PC-9 (cell line): Measurements from ENCODE around the gene TSPAN12. TPM values are rescaled to one million over a fixed set of nuclear protein-coding genes. Genes with fewer than 3 reads are reported as not detected.

Experiments used
- BruUV-seq: library from RNA; stranded (reverse); fragments of 400-500 nt; replicated peaks from 2 replicates; lab custom pipeline; 2021; lab: Mats Ljungman, UMichigan
- CTCF ChIA-PET: fragments of 300-600 bp; sonication (Branson Sonifier 250); formaldehyde crosslinking; loops from one replicate; lab custom pipeline; 2022; ENCODE audit warnings: antibody characterized with exemption; lab: Charles Lee
- POLR2A ChIA-PET: fragments of 300-600 bp; sonication (Branson Sonifier 250); formaldehyde crosslinking; loops from one replicate; lab custom pipeline; 2022; ENCODE audit warnings: antibody characterized with exemption; ENCODE audit not compliant: unreplicated experiment; lab: Charles Lee
- DNase-seq, 2 experiments: peaks; one replicate each; pipeline versions ENCODE4 v3.0.0 to v3.0.0-alpha.2; 2015 to 2022; ENCODE audit warnings: mixed read lengths in 1 of 2
- H2AFZ ChIP-seq: fragments of 200-600 bp; sonication (generic); 2 replicates; pipeline ENCODE4 v1.8.1; 2017; ENCODE audit warnings: antibody characterized with exemption
- H3F3A ChIP-seq: fragments of 200-600 bp; sonication (generic); 2 replicates; pipeline ENCODE4 v1.8.1; 2017; ENCODE audit warnings: antibody characterized with exemption, mild to moderate bottlenecking, low read depth; ENCODE audit not compliant: insufficient read depth
- H3K27ac ChIP-seq: fragments of 200-600 bp; sonication (generic); 2 replicates; pipeline ENCODE4 v1.6.1; 2016; ENCODE audit warnings: mixed run types
- H3K27me3 ChIP-seq: fragments of 200-600 bp; sonication (generic); 2 replicates; pipeline ENCODE4 v1.6.1; 2016; ENCODE audit warnings: low read depth, mixed run types; ENCODE audit not compliant: insufficient read depth
- H3K36me3 ChIP-seq: fragments of 200-600 bp; sonication (generic); 2 replicates; pipeline ENCODE4 v1.6.1; 2016; ENCODE audit warnings: low read depth, mixed run types
- H3K4me1 ChIP-seq: fragments of 200-600 bp; sonication (generic); replicated peaks from 2 replicates; pipeline ENCODE4 v1.6.1; 2016; ENCODE audit warnings: mixed run types; ENCODE audit not compliant: insufficient read depth
- H3K4me2 ChIP-seq: fragments of 200-600 bp; sonication (generic); 2 replicates; pipeline ENCODE4 v1.6.1; 2017; ENCODE audit warnings: mixed run types
- H3K4me3 ChIP-seq: fragments of 200-600 bp; sonication (generic); 2 replicates; pipeline ENCODE4 v1.6.1; 2016; ENCODE audit warnings: mixed run types
- H3K79me2 ChIP-seq: fragments of 200-600 bp; sonication (generic); 2 replicates; pipeline ENCODE4 v1.6.1; 2017; ENCODE audit warnings: low read depth, mixed run types
- H3K9me2 ChIP-seq: fragments of 200-600 bp; sonication (generic); 2 replicates; pipeline ENCODE4 v1.8.1; 2017; ENCODE audit warnings: mild to moderate bottlenecking; ENCODE audit not compliant: insufficient read depth
- H3K9me3 ChIP-seq: fragments of 200-600 bp; sonication (generic); 2 replicates; pipeline ENCODE4 v1.8.1; 2016; ENCODE audit warnings: low read depth; ENCODE audit not compliant: insufficient read depth
- H4K20me1 ChIP-seq: fragments of 200-600 bp; sonication (generic); 2 replicates; pipeline ENCODE4 v1.8.1; 2017; ENCODE audit not compliant: insufficient read depth
- CTCF ChIP-seq: fragments of 200-600 bp; sonication (generic); conservative IDR thresholded peaks from 2 replicates; pipeline ENCODE4 v1.6.1; 2017; ENCODE audit warnings: mixed run types, antibody characterized with exemption, mild to moderate bottlenecking, moderate library complexity
- EZH2 ChIP-seq: fragments of 200-600 bp; sonication (generic); IDR thresholded peaks from 2 replicates; pipeline ENCODE4 v1.8.0; 2017; ENCODE audit warnings: antibody characterized with exemption, low read depth
- intact Hi-C: fragments of 100-400 bp; cut with micrococcal nuclease; formaldehyde crosslinking; loops from one replicate; pipeline ENCODE4 v1.10.0; 2022; ENCODE audit not compliant: unreplicated experiment
- total RNA-seq: library from RNA; stranded (reverse); gene quantifications from 2 replicates; pipeline ENCODE4 v1.2.3, GENCODE V29; 2021

TSPAN12 gene
- total RNA-seq, 1 experiment from 2014 or later, result 5.8 TPM

GRCh38 chr7:120862987-120863590 lies 5.1 kb upstream of the TSPAN12 start:
- no peak for DNase-seq
- H3K9me3 ChIP-seq, result no peaks in the 10 kb centered on the region; the same call in 1 of the 2 replicates
- H3F3A ChIP-seq, result peaks cover 5% of the 10 kb centered on the region; the same call in 1 of the 2 replicates
- H2AFZ ChIP-seq, result no peak overlapping the region
- H3K4me3 ChIP-seq, result no peak overlapping the region
- ChIA-PET CTCF (no interaction called here), POLR2A (interaction anchor here (0.6 to 0.7 kb wide), 2 partner anchors 300 to 1106 kb away, joined by 6 to 9 read pairs; no protein-coding TSS in a partner anchor)
- H3K79me2 ChIP-seq, result no peaks in the 10 kb centered on the region
- no peaks in the 10 kb centered on the region; the same call in 1 of the 2 replicates for H3K9me2 ChIP-seq
- no peaks in the 10 kb centered on the region for H4K20me1 ChIP-seq
- peaks cover 17% of the 10 kb centered on the region for H3K4me1 ChIP-seq
- no peaks in the 10 kb centered on the region for H3K36me3 ChIP-seq
- no peak overlapping the region for H3K27ac ChIP-seq
- H3K27me3 ChIP-seq, result no peaks in the 10 kb centered on the region
- H3K4me2 ChIP-seq, result no peak overlapping the region
- BruUV-seq, result no TSS peak
- TF ChIP-seq EZH2 (no peak), CTCF (no peak)
- intact Hi-C loops, result no loop called here

- Histone ChIP-seq H3K79me2 (no peaks in the 10 kb centered on the region), H4K20me1 (no peaks in the 10 kb centered on the region), H3K36me3 (no peaks in the 10 kb centered on the region), H2AFZ (no peak overlapping the region), H3K9me2 (no peaks in the 10 kb centered on the region; the same call in 1 of the 2 replicates), H3K9me3 (no peaks in the 10 kb centered on the region), H3K4me3 (no peak overlapping the region), H3K27me3 (no peaks in the 10 kb centered on the region), H3K4me2 (no peak overlapping the region), H3F3A (peaks cover 5% of the 10 kb centered on the region; the same call in 1 of the 2 replicates), H3K27ac (no peak overlapping the region), H3K4me1 (peaks cover 14% of the 10 kb centered on the region)
- POLR2A ChIA-PET, result no interaction called here
- CTCF ChIA-PET, result no interaction called here
- DNase-seq, result no peak
- TF ChIP-seq EZH2, result no peak
- TF ChIP-seq CTCF, result no peak
- no TSS peak for BruUV-seq
- intact Hi-C loops, result no loop called here
Measured at GRCh38 chr7:120860156-120860555, 2.2 kb upstream of the TSPAN12 start.

DNA sequence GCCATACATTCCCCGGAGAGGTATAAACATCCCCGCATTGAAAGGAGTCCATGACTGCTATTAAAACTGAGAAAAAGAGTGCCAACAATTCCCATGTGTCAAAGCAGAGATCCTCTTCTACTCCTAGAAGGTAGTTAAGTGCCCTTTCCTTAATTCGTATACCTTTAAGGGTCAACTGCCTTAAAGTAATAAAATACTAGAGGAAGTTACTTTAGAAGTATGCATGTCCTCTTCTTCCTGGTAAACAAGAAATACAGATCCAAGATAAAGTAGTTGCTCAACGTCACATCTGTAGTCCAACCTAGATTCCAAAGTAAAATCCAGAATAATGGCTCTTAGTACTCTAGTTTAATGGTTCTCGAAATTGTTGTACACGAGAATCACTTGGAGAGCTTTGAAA lies 1.5 kb upstream of the TSPAN12 start:
- H3K79me2 ChIP-seq, result no peaks in the 10 kb centered on the region
- H3K9me3 ChIP-seq, result no peaks in the 10 kb centered on the region
- DNase-seq, result peak in 1 of 2 experiments; percentile 34
- H3K27ac ChIP-seq, result no peak overlapping the region
- H3K4me3 ChIP-seq, result no peak overlapping the region
- no peaks in the 10 kb centered on the region for H3K27me3 ChIP-seq
- intact Hi-C loops, result loop anchor here (2.0 to 5.0 kb wide), 3 partner anchors 17 to 243 kb away; no protein-coding TSS in a partner anchor
- no peak for TF ChIP-seq EZH2
- no peak for TF ChIP-seq CTCF
- peaks cover 14% of the 10 kb centered on the region for H3K4me1 ChIP-seq
- no TSS peak for BruUV-seq
- POLR2A ChIA-PET, result no interaction called here
- no peak overlapping the region for H3K4me2 ChIP-seq
- H2AFZ ChIP-seq, result no peak overlapping the region; the same call in 1 of the 2 replicates
- H4K20me1 ChIP-seq, result no peaks in the 10 kb centered on the region
- H3K9me2 ChIP-seq, result no peaks in the 10 kb centered on the region; the same call in 1 of the 2 replicates
- CTCF ChIA-PET, result no interaction called here
- peaks cover 5% of the 10 kb centered on the region; the same call in 1 of the 2 replicates for H3F3A ChIP-seq
- no peaks in the 10 kb centered on the region for H3K36me3 ChIP-seq
